Breast epithelium (tissue), 3 donors: ENCODE measurements around the gene TP53BP1.

ENCODE experiments used
- POLR2A ChIP-seq: fragments of 450-650 bp; IDR thresholded peaks from one replicate; pipeline ENCODE4 v1.6.1; 2016; ENCODE audit warnings: antibody characterized with exemption, mild to moderate bottlenecking, moderate library complexity
- POLR2AphosphoS5 ChIP-seq, 3 donors: sonication (generic); formaldehyde crosslinking; IDR thresholded peaks; one replicate each; pipeline ENCODE4 v1.6.1; 2017; ENCODE audit warnings: antibody characterized with exemption in 3 of 3
- TF ChIP-seq, protein P1 (sequence below), 3 donors: fragments of 450-650 bp; IDR thresholded peaks; one replicate each; pipeline ENCODE4 v1.5.1; 2016 to 2017; ENCODE audit warnings: antibody characterized with exemption in 3 of 3, mild to moderate bottlenecking in 3 of 3, moderate library complexity in 3 of 3

DNA sequence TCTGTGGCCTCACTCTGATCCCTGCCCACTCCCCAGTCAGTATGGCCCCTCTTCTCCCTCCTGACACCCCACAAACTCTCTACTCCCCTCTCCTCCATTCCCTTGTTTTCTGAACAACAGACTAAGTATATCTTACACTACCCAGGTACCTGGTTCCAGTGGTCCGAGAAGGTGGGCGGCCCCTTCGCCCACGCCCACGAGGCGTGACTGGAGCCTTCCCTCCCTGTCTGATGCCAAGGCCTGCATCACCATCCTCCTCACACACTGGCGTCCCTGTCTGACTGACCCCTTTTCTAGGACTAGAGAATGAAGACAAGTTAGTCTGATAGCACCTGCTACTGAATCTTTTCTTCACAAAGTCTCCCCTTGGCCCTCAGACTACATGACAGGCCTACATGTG, 72.1 kb downstream of the TP53BP1 start:
- TF ChIP-seq POLR2AphosphoS5 (IDR thresholded peaks at IDR 0.05), result no peak
- TF ChIP-seq POLR2A, result no peak
- TF ChIP-seq, protein P1, sequence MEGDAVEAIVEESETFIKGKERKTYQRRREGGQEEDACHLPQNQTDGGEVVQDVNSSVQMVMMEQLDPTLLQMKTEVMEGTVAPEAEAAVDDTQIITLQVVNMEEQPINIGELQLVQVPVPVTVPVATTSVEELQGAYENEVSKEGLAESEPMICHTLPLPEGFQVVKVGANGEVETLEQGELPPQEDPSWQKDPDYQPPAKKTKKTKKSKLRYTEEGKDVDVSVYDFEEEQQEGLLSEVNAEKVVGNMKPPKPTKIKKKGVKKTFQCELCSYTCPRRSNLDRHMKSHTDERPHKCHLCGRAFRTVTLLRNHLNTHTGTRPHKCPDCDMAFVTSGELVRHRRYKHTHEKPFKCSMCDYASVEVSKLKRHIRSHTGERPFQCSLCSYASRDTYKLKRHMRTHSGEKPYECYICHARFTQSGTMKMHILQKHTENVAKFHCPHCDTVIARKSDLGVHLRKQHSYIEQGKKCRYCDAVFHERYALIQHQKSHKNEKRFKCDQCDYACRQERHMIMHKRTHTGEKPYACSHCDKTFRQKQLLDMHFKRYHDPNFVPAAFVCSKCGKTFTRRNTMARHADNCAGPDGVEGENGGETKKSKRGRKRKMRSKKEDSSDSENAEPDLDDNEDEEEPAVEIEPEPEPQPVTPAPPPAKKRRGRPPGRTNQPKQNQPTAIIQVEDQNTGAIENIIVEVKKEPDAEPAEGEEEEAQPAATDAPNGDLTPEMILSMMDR (IDR thresholded peaks at IDR 0.05), result no peak
